RPMI7951 (cell line): ENCODE results near the gene GPR61. TPM values are rescaled to one million over a fixed set of nuclear protein-coding genes. Genes with fewer than 3 reads are reported as not detected.

Experiments used
- DNase-seq: peaks from one replicate; pipeline ENCODE4 v3.0.0-alpha.2; 2012; ENCODE audit warnings: low read depth
- total RNA-seq: library from RNA; depleted of rRNA; stranded (reverse); fragments of >200 nt; shearing (Covaris generic); gene quantifications from 2 replicates; pipeline ENCODE4 v1.2.3, GENCODE V29; 2014

Gene GPR61
- total RNA-seq, 1 experiment from 2014 or later: under 0.01 TPM

DNA sequence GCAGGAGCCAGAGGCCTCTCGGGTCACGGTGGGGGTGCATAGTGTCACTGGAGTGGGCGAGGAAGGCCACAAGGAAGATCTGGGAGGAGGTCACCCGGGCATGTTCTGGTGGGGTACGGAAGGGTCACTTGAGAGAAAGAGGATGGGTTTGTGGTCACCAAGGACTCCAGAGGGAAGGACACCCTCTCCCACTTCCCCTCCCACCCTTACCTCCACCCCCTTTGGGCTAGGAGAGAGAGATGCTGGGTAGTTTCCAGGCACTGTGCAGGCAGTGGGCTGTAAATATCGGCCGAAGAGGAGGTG lies 30.8 kb upstream of the GPR61 start:
- no peak for DNase-seq

- DNase-seq: peak; percentile 60
Measured at GRCh38 chr1:109509176-109510134, 30.2 kb upstream of the GPR61 start, which contains the start of gene AMIGO1. Gene AMIGO1, minus strand, starts transcription at chr1:109509727. Its CDS starts 815 bp downstream, at chr1:109508912.

GRCh38 chr1:109513110-109513710 lies 26.5 kb upstream of the GPR61 start:
- DNase-seq: no peak

GRCh38 chr1:109514846-109515245 lies 24.8 kb upstream of the GPR61 start:
- DNase-seq: no peak

GRCh38 chr1:109516872-109517271 lies 22.8 kb upstream of the GPR61 start:
- DNase-seq: peak; percentile 94

GRCh38 chr1:109517337-109517736 lies 22.3 kb upstream of the GPR61 start:
- DNase-seq: peak; percentile 55

DNA sequence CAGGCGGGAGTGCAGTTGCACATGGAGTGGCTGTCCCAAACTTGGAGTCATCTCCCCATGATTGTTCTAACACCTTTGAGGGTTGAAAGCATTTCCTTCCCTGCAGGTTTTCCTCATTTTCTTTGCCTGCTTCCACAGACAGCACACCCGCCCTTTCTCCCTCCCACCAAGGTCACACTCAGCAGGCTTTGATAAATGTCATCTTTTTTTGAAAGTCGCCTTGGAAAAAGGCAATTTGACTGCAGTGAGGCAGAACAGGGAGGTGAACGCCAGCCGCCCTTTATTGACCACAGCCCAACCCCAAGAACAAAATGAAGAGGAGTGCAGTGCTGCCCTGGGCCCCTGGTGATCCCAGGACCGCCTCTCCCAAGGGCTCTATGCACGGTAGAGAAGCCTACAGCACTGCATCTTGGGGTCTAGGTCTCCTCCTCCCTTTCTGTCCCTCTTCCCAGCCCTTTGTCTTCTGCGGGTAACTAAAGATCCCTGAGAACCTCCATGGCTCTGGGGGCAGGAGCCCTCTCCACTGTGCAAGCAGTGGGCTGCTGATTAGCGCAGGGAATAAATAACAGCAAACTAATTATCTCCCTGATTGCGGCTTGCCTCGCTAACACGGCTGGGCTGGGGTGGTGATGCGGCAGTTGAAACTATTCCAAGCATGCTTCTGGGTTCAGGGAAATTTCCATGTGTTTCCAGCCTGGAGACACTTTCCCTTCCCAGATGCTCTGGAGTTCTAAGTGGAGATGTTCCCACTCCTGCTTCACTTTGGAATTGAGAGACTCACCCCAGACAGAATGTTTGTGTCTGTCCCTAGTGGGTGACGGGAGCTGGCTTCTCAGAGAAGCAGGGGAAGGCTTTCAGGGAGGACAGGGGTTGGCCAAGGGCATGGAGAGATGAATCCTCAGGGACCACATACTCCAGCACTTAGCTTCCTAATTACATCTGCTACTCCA lies 18.4 kb upstream of the GPR61 start:
- no peak for DNase-seq

- DNase-seq: no peak
Measured at GRCh38 chr1:109522026-109522425, 17.6 kb upstream of the GPR61 start.

DNA sequence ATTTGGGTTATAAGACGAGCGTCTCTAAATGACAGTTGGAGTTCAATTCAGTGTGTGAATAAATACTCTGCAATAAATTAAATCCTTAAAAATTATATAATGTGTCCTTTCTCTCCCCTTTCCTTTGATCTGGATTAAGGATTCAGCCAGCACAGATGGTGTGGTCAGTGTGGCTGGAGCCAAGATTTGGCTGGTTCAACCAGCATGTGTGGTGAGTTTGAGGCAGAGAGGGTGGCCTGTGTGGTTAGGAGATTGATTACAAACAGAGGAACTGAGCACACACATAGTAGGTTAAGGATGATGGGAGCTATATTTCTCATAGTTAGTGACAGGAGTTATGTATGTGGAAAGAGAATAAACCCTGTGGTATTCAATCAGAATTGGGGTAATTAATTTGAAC lies 16.0 kb upstream of the GPR61 start:
- peak; percentile 82 for DNase-seq

DNA sequence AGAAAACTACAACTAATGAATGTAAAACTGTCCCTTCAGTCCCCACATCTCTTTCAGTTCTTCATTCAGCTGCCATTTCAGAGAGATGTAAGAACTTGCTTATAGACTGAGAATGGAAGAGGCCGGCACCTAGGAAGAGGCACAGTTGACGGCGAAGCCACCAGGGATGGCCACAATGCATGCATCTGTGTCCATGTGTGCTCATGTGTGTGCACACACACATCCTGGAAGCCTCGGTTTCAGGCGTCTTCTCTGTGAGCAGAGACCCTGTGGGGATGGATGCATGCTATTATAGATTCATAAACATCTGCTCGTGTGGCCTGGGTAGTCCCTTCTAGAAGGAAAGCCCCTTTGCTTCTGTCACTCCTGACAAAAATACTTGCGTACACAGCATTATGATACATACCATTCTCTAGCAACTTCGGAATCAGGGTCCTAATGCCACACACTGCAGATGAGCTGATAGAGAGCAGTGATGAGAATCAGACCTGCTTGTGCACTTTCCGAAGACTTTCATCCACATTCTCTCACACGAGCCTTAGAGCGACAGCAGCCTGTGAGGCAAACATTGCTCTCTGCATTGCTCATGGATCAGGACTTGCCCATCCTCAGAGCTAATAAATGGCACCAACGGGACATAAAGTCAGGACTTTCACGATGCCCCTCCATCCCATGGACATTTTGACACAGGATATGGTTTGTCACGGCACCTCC lies 12.4 kb upstream of the GPR61 start:
- DNase-seq: no peak

DNA sequence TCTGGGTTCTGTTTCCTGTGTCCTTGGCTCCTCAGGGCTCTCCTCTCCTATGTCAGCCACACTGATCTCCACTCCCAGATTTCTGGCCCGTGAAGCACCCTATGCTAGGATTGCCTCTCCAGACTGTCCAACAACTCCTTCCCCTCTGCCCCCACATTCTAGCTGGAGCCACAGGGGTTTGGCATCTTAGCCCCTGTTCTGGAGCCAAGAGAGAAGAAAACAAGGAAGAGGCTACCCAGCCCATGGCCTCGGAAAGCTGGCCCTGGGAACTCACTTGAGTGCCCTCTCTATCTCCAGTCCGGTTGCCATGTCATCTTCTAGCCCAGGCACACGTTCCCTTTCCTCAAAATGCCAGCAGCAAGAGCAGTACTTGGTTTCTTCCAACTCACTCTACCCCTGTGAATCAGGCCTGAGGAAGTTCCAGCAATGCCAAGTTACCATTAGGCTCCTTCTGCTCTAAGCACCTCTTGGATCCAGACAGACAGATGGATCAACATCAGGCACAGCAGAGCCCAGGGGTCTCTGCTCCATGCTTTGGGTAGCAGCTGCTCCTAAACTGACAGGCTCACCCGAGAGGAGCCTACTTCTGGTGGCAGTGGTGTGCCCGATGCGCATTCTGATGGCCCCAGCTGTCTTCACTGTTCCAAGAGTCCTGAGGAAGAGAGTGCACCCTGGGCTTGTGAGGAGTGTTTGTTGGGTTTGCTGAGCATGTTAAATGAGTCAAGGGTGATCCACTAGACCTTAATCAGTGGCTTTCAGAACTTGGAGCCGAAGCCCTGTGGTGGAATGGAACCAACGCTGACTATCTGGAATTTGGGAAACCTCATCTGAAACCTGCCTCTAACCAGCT lies 11.6 kb upstream of the GPR61 start:
- DNase-seq: no peak

GRCh38 chr1:109528712-109529111 lies 11.0 kb upstream of the GPR61 start:
- DNase-seq: no peak

GRCh38 chr1:109529881-109530456 lies 9.7 kb upstream of the GPR61 start:
- DNase-seq: peak; percentile 67

GRCh38 chr1:109530457-109531087 lies 9.1 kb upstream of the GPR61 start:
- no peak for DNase-seq

GRCh38 chr1:109531380-109531779 lies 8.3 kb upstream of the GPR61 start:
- DNase-seq: no peak

- DNase-seq: no peak
Measured at GRCh38 chr1:109531826-109532364, 7.8 kb upstream of the GPR61 start.

- peak; percentile 81 for DNase-seq
Measured at GRCh38 chr1:109532365-109533136, 7.1 kb upstream of the GPR61 start.

DNA sequence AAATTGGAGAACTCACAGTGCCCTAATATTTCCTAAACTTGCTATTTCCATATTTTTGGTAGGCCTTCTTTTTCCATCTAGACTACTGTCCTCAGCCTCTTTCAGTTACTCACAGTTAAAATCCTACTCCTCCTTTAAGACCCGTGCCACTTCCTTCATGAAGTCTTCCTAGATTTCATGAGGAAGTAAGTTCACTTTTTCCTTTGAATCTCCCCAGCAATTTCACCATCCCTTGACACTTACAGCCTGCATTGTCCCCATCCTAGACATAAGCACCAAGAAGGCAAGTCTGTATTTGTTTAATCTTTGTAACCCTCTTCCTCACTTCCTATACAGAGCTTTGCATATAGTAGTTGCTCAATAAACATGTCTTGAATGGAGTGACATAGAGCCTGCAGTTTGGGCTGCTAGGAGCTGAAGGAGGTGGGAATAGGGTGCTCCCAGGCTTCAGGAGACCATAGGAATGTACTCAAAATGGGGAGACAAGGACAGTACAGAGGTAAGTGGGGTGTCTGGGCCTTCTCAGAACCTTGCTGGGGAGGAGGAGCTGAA lies 5.3 kb upstream of the GPR61 start:
- no peak for DNase-seq
